ENCODE data around the gene TGM2.

TGM2 gene

GRCh38 chr20:38129248-38129865, 35.7 kb downstream of the TGM2 start:
- no peak for DNase-seq

DNA sequence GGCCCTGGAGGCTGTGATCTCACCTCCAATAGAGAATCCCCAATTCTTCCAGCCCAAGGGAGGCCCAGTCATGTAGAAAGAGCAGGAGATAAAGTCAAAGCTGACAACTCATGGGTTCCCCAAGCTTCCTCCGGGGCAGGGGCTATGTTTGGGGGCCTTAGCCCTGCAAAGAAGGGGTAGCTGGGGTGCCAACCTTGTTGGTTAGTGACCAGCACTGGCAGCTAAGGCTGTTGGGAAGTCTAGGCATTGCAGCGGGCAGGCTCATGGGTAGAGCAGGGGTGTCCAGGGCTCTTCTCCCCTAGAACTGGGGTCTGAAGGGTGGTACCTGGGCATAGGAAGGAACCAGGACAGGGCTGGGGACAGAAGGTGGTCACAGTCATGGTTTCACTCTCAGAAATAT, 36.4 kb downstream of the TGM2 start:
- no peak for DNase-seq

DNA sequence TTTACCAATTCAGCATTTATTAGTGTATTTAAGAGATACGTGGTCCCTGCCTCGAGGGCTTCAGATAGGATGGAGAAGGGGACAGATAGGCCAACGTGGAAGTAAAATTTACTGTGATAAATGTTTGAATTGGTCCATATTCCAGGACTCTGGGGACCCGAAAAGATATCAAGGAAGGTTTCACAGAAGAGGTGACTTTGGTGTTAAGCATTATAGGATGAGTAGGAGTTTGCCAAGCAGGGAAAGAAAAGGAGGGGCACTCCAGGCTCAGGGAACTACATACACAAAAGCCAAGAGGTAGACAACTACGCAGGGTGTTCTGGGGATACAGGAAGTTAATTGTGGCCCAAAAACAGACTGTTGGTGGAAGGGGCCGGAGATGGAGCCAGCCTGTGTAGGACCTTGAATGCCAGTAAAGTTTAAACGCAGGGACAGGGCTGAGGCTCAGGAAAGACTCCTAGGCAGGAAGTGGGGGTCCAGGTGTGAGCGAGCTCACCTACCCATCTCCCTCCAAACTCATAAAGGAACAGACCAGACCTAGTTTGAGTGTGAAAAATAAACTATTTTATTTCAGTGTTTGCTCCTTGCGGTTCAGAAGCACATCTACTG, 37.0 kb downstream of the TGM2 start:
- DNase-seq: no peak

- peak; percentile 48 for DNase-seq
Observed at GRCh38 chr20:38126932-38127621, 38.0 kb downstream of the TGM2 start.

GRCh38 chr20:38126146-38126921, 38.7 kb downstream of the TGM2 start:
- DNase-seq: no peak

DNA sequence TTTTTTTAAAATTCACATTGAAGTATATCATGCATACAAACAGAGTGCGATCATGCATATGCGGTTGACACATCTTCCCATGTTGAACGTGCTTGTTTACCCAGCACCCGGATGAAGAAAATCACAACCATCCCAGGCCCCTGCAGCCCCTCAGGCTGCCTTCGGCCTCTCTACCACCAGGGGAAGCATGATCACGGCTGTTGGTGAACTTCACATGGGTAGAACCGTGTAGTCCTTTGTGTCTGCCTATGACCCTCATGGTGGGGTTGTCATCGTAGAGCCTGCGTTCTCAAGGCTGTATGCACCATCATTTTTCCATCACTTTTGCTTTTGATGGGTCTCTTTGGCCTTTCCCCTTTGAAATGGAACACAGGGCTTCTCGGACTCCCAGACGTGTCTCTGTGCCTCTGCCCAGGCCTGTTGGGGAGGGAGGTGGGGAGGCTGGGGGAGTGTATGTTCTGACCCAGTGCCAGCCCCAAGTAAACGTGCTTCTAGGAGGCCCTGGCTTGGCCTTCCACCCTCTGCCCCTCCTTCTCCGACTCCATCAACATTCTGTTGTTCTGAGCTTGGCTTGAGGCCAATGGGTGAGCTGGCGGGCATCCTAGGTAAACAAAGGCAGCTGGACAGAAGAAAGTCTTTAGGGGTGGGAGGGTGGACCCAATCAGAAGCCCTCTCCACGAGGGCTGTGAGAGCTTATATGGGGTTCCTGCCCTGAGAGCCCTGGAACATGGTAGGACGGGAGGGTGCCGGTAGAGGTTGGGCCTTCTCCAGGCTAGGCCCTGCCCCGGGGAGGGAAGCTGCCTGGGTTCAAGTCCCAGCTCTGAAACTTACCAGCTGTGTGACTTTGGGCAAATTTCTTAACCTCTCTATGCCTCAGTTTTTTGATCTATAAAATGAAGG, 39.7 kb downstream of the TGM2 start:
- no peak for DNase-seq

DNA sequence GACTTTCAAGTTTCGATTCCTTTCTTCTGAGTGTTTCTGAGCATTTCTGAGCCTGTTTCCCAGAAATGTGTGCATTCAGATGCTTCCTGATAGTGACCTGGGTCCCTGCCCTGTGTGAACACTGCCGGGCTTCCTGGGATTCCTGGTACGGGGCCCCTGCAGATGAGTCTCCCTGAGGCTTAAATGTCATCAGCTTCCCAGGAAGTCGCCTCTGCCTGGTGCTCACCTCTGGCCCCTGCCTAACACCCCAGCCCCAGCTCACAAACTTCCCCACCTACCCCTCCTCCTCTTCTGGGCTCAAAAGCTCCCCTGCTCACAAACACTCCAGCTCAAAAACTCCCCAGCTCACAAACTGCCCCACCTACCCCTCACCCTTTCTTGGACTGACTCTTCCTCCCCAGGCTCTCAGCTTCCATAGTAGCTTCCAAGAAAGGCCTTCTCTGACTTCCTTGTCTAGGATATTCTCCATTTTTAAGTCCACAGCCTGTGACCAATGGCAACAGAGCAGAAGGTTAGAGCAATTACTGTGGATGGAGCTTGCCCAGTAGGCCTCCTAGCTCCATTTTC, 42.0 kb downstream of the TGM2 start:
- DNase-seq: no peak

DNA sequence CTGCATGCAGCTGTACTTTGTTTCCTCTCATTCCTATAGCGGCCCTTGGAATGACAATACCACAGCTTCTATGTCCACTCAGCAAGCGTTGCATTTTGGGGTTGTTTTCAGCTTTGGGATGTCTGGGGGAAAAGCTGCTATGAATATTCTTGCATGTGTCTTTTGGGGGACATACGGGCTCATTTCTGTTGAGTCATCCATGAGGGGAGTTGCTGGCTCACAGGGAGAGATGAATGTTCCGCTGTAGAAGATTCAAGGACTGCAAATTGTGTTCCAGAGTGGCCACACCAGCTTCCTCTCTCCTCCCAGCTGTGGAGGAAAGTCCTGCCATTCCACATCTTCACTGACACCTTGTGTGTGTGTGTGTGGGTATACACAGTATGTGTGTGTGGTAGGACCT, 43.3 kb downstream of the TGM2 start:
- no peak for DNase-seq

- no peak for DNase-seq
Observed at GRCh38 chr20:38120625-38120988, 44.5 kb downstream of the TGM2 start.

- DNase-seq: no peak
Observed at GRCh38 chr20:38119446-38119845, 45.6 kb downstream of the TGM2 start.

DNA sequence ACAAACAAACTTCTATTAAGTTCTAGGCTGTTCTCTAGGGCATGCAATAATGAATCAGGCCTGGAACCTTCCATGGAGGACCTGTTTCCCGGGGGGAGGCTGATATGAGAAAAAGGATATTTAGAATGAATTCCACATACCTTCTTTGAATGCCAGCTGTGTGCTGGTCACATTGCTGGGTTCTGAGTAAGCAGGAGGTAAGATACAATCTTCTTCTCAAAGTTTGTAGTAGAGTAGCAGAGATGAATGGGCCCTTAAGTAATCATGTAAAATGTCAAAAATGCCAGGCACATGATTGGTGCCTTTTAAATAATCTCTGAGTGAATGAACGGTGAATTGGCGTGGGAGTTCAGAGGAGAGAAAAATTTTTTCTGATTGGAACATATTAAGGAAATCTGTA, 47.4 kb downstream of the TGM2 start:
- DNase-seq: no peak

DNA sequence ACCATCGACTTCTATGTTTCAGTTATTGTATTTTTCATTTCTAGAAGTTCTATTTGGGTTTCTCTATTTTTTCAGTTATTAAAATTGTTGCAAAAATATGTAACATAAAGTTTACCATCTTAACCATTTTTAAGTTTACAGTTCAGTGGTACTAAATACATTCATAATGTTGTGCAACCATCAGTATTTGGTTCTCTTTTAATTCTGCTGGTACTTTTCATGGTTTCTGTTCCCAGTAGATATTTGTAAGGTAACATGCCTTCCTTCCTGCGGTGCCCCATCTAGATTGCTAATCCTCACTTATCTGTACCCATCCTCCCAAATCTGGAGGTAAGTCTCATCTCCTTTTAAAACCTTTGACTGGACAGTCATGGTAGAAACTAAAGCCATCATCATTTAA, 47.9 kb downstream of the TGM2 start:
- DNase-seq: no peak

DNA sequence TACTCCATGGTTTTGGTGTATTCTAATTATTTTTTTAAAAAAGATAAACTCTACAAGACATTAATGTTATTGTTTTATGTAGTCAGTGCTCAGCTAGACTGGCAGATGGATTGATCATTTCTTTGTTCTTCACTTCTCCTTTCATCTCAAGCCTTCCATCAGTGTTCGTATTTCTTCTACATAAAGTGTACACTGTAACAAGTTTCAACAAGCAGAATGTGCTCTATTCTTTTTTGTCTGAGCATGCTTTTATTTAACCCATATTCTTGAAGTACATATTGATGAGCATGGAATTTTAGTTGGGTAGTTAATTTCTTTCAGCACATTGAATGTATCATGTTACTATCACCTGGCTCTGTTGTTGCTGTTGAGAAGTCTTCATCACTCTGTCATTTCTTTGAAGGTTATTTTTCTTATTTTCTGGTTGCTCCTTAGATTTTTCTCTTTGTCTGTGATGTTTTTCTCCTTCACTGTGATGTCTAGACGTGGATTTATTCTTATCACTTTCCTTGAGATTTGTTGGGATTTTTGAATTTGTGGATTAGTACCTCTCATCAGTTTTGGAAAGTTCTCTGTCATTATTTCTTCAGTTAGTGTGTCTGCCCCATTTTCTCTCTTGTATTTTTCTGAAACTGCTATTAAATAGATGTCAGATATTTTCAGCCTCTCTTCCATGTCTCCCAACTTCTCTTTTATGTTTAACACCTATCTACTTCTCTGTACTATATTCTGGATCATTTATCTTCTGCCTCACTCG, 48.5 kb downstream of the TGM2 start:
- DNase-seq: no peak

DNA sequence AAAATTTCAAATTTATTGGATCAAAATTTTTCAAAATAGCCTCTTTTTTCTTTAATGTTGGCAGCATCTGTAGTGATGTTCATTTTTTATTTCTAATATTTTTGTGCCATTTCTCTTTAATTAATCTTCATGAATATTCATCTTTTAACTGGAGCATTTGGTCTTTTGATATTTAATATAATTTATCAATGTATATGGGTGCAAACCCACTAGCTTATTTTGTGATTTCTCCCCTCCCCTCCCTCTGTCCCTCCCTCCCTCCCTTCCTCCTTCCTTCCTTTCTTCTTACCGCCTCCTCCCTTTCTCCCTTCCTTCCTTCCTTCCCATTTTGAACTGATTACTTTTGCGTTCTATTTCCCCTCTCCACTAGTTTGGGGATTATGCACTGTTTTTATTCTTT, 49.2 kb downstream of the TGM2 start:
- no peak for DNase-seq

DNA sequence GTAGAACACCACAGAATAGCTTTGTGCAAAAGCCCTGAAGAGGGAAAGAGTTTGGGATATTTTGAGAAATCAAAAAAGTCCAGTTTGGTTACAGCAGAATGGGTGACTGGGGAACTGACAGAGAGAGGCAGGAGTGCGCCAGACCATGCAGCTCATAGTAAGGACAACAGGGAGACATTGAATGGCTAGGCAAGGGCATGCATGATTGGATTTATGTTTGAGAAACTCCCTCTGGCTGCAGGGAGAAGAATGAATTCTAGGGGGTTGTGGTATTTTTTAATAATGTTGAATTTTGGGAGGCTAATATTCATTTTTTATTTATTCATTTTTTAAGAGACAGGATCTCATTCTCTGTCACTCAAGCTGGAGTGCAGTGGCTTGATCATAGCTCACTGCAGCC, 49.9 kb downstream of the TGM2 start:
- no peak for DNase-seq

DNA sequence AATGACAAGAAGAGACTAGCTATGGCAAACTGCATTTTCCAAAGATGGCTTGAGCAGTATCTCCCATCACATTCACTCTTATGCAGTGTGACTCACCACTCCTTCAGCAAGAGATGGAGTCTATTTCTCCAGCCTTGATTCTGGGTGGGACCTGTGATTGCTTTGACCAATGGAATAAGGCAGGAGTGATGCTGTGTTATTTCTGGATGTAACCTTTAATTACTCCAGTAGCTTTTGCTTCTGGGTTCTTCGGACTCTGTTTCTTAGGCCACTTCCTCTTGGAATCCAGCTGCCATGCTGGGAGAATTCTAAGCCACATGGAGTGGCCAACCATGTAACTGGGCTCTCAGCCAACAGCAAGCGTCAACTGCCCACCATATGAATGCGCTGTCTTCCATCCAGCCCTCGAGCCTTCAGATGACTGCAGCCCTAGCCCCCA, 50.7 kb downstream of the TGM2 start:
- DNase-seq: peak; percentile 63

GRCh38 chr20:38113401-38114325, 51.4 kb downstream of the TGM2 start:
- DNase-seq: peak; percentile 97

GRCh38 chr20:38112930-38113294, 52.2 kb downstream of the TGM2 start:
- no peak for DNase-seq

DNA sequence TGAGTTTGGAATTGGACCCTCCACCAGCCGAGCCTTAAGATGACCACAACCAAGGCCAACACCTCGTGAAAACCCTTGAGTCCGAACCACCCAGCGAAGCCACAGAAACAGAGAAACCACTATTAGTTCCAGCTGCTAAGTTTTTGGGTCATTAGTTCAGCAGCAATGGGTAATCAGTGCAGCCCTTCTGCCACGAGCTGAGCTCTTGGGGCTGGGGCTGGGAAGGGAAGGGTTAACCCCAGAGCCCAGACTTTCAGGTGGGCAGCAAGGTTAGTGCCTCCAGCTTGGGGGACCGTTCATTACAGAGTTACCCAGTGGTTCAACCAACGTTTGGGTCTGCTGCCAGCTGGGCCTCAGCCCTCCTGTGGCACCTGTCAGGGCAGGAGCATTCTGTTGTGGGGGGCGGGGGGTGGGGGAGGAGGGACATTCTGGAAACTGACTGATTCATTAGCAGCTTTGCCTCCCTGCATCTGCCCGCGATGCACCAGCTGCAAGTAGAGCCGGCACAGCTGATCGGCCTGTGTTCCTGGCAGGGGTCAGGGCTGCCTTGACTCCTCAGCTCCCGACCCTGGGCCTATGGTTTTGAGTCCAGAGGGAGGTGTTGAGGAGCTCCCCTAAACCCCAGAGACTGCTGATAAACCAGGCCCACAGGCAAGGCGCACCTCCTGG, 52.7 kb downstream of the TGM2 start:
- no peak for DNase-seq

All from hematopoietic multipotent progenitor cell treated with erythropoietin and hydrocortisone succinate and interleukin-3 and kit ligand, for 6 days (in vitro differentiated cells).